Suppressor macrophage (primary cell): ENCODE results near the gene SFXN2.
"Not testable (repeated sequence)": the region's sequence is repeated elsewhere in the genome, so short reads cannot be mapped to it uniquely, and the experiment has no call there.

Source experiments
- DNase-seq, 4 experiments: peaks; one replicate each; pipeline ENCODE4 v3.0.0-alpha.2; 2020 to 2022

The SFXN2 gene

DNA sequence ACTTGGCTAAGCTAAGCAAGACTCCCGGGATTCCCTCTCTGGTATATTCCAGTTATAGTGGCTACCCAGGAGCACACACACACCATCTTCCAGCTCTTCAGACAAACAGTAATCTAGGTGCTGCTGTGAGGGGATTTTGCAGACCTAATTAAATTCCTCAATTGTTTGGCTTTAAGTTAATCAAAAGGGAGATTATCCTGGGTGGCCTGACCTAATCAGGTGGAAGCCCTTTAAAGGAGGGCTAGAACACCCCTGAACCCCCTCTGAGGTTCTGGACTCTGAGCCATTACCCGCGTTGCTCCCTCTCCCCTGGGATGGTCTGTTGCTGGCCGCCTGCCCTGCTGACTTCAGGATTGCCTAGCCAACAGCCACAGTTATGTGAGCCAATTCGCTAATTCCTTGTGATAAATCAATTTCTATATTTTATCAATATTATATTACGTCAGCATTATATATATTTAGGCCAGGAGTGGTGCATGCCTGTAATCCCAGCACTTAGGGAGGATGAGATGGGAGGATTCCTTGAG lies 6.4 kb downstream of the SFXN2 start:
- no peak for DNase-seq

DNA sequence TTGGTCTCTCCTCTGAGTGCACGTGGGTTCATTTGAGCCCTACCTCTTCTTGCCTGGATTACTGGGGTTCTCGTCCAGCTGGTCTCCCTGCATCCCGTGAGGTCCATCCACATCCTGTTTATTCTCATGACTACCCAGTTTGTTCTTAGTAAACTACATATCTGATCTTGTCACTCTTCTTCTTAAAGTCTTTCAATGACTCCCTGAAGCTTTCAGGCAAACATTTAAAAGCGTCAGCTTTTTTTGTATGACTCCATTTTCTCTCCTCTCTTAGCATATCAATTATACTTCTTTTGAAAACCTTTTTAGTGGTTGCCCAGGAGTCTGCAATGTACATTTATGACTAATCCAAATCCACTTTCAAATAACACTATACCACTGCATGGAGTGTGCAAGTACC lies 7.5 kb downstream of the SFXN2 start:
- no peak for DNase-seq

DNA sequence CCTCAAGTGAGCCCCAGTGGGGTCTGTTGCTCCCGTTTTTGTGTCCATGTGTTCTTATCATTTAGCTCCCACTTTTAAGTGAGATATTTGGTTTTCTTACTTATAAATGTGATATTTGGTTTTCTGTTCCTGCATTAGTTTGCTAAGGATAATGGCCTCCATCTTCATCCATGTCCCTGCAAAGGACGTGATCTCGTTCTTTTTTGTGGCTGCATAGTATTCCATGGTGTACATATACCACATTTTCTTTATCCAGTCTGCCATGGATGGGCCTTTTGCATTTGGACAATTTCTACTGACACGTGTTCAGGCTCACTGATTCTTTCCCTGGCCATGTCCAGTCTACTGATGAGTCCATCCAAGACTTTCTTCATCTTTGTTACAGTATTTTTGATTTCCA lies 9.6 kb downstream of the SFXN2 start:
- no peak for DNase-seq

DNA sequence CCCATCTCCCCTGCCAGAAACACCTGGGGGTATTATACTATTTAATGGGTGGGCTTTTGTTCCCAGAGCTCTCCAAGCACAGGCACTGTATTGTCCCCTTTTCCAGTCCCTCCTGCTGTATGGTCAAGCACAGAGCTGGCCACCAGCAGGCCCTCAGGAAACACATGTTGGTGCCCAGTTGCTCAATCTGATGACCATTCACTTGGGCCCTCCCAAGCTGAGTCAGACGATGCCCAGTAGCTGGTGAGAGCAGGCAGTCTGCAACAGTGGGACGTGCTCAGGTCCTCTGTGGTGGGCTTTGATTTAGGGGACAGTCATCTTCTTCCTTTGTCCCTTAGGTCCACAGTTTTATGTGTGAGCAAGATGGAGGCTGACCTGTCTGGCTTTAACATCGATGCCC lies 11.8 kb downstream of the SFXN2 start:
- peak; percentile 60 to 68 (median 64) for DNase-seq

DNA sequence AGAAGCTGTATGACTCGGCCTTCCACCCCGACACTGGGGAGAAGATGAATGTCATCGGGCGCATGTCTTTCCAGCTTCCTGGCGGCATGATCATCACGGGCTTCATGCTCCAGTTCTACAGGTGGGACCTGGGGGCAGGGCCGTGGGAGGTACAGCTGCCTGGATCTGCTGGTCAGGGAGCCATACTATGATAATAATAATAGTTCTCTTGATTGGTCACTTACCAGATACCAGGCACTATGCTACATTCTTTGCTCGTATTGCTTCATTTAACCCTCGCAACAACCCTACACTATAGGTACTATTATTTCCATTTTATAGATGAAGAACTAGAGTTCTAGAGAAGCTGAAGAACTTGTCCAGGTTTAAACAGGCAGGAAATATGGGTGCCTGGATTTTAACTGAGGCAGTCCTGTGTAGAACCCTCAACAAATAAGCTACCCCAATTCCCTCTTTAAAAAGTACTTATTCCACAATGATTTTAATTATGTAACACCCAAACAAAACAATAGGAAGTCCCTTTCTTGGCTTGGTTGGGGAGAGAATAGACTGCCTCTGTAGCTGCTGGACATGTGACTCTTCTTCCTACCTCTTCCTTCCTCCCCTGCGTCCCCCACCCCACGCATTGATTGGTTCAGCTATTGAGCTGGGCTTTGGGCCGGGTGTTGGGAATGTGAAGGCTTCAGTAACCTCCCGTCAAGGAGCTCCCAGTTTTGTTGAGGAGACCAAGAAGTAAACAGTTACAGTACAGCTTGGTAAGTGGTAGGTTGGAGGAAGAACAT lies 12.8 kb downstream of the SFXN2 start:
- peak; percentile 57 to 79 (median 73) for DNase-seq

DNA sequence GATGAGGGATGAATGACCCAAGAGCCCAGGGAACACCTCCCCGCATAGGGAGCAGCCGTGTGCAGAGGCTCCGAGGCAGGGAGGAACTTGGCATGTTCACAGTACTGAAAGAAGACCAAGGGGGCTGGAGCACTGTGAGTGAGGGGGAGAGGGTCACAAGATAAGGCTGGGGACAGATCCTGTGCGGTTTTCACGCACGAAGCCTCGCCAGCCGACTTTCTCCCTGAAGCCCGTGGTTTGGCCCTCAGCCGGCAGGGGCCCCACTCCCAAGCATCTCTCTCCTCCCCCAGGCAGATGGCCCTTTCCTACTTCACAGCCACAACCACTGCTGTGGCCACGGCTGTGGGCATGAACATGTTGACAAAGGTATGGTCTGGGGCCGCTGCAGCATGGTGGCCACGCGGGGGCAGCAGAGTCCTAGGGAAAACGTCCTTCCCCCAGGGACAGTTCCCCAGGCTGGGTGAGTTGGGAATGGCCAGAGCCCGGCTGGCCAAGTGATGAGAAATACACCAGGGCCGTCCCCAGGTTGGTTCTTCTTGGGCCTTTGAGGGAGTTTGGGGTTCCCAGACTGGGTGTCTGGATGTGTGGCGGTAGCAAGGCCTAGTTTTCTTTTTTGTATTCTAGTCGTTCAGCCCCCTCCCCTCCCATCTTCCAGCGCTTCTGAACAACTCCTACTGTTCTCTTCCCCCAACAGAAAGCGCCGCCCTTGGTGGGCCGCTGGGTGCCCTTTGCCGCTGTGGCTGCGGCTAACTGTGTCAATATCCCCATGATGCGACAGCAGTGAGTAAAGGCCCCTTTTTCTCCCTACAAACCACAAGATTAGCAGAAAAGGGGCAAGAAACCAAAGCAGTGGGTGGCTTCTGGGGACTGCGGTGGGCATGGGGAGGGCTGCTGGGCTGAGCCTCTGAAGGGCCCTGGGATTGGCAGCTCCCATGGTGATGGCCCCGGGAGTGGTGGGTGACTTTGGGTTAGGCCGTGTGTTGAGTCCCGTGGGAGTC lies 14.9 kb downstream of the SFXN2 start:
- peak; percentile 85 to 94 (median 92) for DNase-seq

DNA sequence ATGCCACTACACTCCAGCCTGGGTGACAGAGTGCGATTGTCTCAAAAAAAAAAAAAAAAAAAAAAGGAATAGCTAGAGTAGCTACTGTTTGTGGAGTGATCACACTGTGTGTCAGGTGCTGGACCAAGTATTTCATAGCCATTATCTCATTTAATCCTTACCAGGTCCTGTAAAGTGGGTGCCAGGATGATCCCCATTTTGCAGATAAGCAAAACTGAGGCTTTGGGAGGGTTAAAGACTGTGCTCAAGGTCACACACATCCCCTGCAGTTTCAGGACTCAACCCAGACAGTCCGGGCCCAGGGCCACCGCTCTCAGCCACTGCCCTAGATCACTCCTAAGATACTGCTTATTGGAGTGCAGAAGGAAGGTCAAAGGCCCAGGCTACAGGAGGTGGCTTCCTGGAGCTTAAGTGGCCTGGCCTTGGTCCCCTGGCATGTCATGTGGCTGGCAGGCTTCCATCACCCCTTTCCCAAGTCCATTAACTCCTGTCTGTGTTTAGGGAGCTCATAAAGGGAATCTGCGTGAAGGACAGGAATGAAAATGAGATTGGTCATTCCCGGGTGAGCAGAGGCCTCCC lies 16.9 kb downstream of the SFXN2 start:
- DNase-seq: no peak

DNA sequence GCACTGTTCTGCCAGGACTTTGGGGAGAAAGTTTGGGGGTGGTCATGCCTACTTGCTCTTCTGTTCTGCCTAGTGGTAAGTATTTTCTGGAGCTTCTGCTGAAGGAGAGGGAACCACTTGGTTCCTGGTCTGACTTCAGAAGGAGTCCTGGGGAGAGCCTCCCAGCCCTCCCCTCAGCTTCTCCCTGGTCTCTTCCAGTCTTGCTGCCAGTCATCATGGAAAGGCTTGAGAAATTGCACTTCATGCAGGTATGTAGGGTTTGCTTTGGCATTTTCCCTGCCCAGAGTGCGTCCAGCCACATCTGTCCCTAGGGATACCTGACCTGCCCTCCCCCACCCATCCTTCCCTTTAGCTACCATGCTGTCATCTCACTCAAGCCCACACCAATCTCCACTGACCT lies 18.2 kb downstream of the SFXN2 start:
- no peak for DNase-seq

DNA sequence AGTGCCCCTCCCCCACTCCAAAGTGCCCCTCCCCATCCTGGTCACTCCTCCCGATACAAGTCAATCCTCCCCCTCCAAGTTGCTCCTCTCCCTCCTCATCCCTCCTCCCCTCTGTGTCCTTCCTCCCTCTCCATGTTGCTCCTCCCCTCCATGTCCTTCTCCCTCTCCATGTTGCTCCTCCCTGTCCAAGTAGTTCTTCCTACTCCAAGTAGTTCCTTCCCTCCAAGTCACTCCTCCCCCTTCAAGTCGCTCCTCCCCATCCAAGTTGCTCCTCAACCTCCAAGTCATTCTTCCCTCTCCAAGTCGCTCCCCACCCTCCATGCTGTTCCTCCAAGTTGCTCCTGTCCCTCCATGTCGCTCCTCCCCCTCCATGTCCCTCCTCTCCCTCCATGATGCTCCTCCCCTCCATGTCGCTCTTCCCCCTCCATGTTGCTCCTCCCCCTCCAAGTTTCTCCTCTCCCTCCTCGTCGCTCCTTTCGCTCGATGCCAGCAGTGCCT lies 20.7 kb downstream of the SFXN2 start:
- DNase-seq: no peak

DNA sequence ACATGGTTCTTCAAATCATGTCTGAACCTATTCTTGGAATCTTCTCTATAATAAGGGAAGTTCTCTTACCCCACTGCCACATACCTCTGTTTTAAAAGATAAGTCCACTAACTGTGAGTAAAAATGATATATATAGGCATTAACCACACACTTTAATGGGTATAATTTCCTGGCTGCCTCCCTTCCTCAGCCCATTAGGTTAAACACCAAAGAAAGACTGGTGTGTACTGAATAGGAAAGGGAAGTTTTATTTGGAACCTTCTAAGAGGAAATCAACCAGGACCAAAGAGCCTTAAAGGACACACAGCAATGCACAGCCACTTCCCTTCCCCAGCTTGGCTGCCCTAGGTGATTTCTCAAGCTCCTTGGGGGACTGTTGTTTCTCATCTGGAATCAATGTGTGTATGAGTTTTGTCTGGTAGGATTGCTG lies 24.3 kb downstream of the SFXN2 start:
- peak in 3 of 4 experiments; percentile 58 to 62 (median 58) for DNase-seq

DNA sequence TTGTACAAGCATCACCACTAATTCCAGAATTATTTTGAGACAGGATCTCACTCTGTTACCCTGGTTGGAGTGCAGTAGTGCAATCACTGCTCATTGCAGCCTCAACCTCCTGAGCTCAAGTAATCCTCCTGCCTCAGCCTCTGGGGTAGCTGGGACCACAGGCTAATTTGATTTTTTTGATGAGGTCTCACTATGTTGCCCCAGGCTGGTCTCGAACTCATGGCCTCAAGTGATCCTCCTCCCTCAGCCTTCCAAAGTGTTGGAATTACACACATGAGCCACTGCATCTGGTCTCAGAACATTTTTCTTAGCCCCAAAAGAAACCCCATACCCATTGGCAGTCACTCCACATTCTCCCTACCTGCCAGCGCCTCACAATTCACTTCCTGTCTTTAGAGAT lies 25.8 kb downstream of the SFXN2 start:
- DNase-seq: no peak

DNA sequence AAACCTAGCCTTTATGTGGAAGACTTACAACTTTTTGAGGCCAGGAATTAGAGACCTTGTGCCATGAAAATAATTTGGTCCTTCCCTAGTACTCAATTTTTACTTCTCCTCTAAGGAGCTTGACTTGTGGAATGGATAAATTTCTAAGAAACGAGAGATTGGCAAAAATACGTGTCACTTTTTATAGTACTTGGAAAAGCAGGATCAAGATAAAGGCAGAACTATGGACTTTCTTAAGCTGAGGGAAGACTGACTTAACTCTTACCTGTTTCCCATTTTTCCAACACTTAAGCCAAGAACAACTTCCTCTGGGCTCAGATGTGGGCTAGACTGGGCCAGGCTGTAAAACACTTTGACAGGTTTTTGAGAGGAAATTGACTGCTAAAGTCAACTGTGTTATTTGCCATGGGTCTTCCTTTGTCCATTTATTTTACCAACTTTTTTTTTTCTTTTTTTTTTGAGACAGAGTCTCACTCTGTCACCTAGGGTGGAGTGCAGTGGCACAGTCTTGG lies 27.3 kb downstream of the SFXN2 start:
- no peak for DNase-seq

DNA sequence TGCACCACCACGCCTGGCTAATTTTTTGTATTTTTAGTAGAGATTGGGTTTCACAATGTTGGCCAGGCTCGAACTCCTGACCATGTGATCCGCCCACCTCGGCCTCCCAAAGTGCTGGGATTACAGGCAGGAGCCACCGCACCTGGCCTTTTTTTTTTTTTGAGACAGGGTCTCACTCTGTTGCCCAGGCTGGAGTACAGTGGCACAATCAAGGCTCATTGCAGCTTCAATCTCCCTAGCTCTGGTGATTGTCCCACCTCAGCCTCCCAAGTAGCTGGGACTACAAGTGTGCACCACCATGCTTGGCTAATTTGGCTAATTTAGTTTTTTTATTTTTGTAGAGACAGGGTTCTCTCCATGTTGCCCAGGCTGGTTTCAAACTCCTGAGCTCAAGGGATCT lies 27.9 kb downstream of the SFXN2 start:
- DNase-seq: not testable (repeated sequence)

DNA sequence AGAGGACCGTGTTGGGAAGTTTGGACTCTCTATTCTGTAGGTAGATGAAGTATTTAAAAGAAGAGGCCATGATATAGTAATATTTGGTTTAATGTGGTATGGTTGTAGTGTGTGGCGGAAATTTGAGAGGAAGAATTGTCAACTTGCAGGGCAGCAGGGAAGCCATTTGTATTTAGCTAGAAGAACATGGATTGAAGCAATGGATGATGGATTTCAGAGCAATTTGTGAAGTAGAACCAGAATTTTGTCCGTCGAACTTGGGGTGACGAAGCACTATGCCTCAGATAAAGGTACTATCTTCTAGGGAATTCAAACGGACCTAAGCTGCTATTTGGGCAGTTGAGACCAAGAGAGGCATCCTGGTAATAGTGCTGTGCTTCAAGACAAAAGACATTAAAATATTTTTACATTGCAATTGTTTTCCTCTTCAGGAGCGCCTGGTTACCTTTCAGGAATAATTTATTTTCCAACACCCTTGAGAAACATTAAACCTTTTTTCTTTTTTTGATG lies 28.7 kb downstream of the SFXN2 start:
- no peak for DNase-seq

DNA sequence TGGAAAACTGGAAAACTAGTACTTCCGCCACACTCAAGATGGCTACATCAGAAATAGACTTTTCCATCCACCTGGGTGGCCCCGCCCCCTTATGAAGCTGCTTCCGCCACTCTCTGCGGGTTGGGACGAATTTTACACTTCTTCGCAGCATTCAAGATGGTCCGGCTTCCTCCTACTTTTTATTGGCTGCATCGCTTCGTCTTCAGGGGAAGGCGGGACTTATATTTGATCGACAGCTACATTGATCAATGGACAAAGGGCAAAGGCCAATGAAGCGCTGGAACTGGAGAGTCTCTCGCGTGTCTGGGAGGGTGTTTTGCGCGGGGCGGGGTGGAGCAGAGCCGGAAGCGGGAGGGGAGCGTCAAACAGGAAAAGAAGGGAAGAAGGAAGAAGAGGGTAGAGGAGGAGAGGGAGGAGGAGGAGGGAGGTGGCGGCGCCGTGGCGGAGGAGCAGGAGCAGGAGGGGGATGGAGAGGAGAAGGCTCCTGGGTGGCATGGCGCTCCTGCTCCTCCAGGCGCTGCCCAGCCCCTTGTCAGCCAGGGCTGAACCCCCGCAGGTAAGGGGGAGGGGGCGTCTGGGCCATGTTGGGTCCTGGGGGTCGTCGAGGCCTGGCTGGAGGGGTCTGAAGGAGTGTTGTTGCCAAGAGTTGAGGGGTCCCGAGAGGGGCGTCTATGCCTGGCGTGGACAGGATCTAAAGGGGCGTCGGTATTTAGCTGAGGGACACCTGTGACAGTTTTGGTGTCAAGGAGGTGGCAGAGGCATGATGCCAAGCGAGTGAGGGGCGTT lies 29.3 kb downstream of the SFXN2 start, which contains the start of gene WBP1L:
Gene WBP1L, plus strand, starts transcription at position 361 of the 786 bp plus-strand sequence. Its CDS starts 106 bp downstream, at position 467.
- DNase-seq: peak; percentile 98 to 99 (median 98)

DNA sequence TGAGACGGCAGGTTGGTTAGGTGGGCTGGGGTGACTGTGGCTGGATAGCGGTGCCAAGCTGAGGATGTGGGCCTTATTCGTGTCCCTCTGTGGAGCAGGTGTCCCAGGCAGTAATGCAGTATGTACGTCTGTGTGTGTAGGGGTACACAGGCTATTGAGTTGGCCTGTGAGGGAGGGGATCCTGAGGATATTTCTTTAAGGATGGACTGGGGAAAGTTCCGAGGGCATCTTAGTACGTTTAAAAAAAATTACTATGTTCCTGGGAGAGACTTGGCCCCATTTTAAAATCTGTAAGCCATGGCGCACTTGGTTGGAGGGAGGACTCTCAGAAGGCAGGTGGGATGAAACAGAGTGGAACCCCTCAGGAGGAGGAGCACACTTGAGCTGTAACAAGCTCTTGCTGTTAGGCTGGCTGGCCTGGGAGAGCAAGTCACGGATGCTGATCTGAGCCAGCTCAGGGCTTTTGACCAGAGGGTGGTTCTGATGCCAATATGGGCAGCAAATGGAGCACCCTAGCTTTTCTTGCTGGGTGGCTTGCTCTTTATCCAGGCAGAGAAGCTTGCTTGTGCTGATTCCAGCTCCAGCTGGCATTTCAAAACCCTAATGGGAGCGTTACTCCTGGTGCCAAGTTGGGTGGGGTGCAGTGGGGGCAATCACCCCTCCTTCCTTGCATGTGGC lies 30.1 kb downstream of the SFXN2 start:
- DNase-seq: peak in 3 of 4 experiments; percentile 23 to 44 (median 38)

DNA sequence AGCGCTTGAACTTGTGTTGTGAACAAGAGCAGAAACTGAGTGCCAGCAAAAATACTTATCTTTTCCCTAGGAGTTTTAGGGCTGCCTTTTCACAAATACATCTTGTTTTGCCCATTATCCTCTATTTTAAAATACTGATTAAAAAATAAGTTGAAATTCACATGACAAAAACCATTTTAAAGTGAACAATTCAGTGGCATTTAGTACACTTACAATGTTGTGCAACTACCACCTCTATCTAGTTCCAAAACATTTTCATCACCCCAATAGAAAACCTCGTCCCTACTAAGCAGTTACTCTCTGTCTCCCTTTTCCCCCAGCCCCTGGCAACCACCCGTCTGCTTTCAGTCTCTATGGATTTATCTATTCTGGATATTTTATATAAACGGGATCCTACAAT lies 30.7 kb downstream of the SFXN2 start:
- no peak for DNase-seq

DNA sequence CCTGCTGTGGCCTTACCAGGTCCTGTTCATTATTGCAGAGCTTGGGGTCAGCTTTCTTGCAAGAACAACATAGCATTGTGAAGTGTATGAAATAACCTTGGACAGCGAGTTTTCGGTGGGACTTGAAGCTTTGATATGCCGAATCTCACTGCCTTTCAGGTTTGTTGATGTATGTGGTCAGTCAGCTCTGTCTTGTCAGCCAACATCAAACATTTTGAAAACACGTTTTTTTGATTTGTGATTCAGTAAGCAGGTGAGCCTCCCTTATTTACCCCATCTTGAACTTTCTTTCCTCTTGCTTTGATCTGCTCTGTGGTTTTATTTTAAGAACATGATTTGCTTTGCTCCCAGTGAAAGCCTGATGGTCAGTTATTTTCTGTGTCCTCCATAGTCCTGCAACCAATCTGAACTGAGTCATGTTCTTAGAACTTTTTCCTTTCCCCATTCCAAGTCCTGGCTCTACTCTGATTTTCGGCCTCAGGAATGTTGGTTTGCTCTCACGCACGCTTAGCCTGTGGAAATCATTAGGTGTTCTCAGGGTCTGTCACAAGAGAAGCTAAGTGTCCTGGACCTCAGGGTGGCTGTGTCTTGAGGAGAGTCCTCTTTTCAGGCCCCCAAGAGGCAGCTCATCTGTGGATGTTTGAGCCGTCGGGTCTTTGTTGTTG lies 38.0 kb downstream of the SFXN2 start:
- DNase-seq: no peak

DNA sequence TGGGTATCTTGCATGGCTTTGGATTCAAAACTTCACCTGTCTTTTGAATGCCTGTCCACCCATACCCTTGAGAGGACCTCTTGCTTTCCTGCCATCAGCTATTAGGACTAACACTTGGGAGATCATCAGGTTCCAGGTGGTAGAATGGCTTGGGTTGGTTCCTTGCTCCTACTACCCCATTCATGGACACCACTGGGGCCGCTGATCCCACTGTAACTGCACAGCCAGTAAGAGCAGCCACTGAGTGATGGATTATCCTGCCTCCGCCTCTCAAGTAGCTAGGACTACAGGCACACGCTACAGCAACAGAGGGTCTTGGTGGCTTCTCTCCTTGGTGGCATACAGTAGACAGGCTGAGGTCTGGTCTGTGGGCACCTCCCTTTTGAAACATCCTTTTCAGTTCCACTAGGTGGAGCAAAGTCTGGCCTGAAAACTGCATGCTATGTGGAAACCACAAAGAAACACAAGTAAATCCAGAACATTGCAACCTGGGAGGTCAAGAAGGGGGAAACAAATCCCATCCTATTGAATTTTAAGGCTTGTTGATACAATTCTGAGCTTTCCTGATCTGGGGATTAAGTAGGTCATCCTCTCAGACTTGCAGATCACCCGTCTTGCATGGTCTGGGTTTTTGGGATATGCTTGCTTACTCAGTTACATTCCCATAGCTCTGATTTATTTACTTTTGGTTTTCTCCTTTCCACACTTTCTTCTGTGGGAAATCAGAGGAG lies 38.7 kb downstream of the SFXN2 start:
- peak; percentile 46 to 73 (median 68) for DNase-seq
